GM04504 (cell line): ENCODE measurements around the gene PPA1.
"Not testable (repeated sequence)": the region's sequence is repeated elsewhere in the genome, so short reads cannot be mapped to it uniquely, and the experiment has no call there.

Experiments used
- DNase-seq: peaks from one replicate; pipeline ENCODE4 v3.0.0-alpha.2; 2012; ENCODE audit warnings: low read depth

The PPA1 gene

GRCh38 chr10:70212277-70212676 lies 21.0 kb downstream of the PPA1 start:
- no peak for DNase-seq

- no peak for DNase-seq
Measured at GRCh38 chr10:70206762-70207161, 26.5 kb downstream of the PPA1 start.

- DNase-seq, result no peak
Measured at GRCh38 chr10:70201105-70201504, 32.1 kb downstream of the PPA1 start.

GRCh38 chr10:70198696-70199466 lies 34.3 kb downstream of the PPA1 start:
- DNase-seq, result no peak

GRCh38 chr10:70197235-70197945 lies 35.8 kb downstream of the PPA1 start:
- DNase-seq, result no peak

- no peak for DNase-seq
Measured at GRCh38 chr10:70193391-70193844, 39.8 kb downstream of the PPA1 start.

GRCh38 chr10:70192326-70192968 lies 40.8 kb downstream of the PPA1 start:
- no peak for DNase-seq

- peak; percentile 88 for DNase-seq
Measured at GRCh38 chr10:70191972-70192305, 41.3 kb downstream of the PPA1 start.

- DNase-seq, result no peak
Measured at GRCh38 chr10:70191161-70191971, 41.9 kb downstream of the PPA1 start.

GRCh38 chr10:70190581-70190980 lies 42.6 kb downstream of the PPA1 start:
- no peak for DNase-seq

GRCh38 chr10:70190102-70190501 lies 43.1 kb downstream of the PPA1 start:
- DNase-seq, result no peak

- DNase-seq, result no peak
Measured at GRCh38 chr10:70188768-70189167, 44.5 kb downstream of the PPA1 start.

GRCh38 chr10:70186571-70186970 lies 46.7 kb downstream of the PPA1 start:
- DNase-seq, result no peak

- DNase-seq, result no peak
Measured at GRCh38 chr10:70186090-70186489, 47.1 kb downstream of the PPA1 start.

GRCh38 chr10:70183304-70183703 lies 49.9 kb downstream of the PPA1 start:
- DNase-seq, result no peak

- DNase-seq, result not testable (repeated sequence)
Measured at GRCh38 chr10:70179209-70179608, 54.0 kb downstream of the PPA1 start.

- no peak for DNase-seq
Measured at GRCh38 chr10:70178139-70178725, 55.0 kb downstream of the PPA1 start.

- DNase-seq, result no peak
Measured at GRCh38 chr10:70176441-70176840, 56.8 kb downstream of the PPA1 start.

GRCh38 chr10:70175516-70175915 lies 57.7 kb downstream of the PPA1 start:
- no peak for DNase-seq

GRCh38 chr10:70174058-70174741 lies 59.0 kb downstream of the PPA1 start:
- no peak for DNase-seq

GRCh38 chr10:70169649-70170364 lies 63.4 kb downstream of the PPA1 start:
- DNase-seq, result no peak
